GM12875 (cell line): ENCODE measurements around the gene RNGTT.
"Not testable (repeated sequence)": the region's sequence is repeated elsewhere in the genome, so short reads cannot be mapped to it uniquely, and the experiment has no call there.

ENCODE experiments used
- H3K4me3 ChIP-seq: one replicate; pipeline ENCODE4 v1.5.1; 2011; ENCODE audit warnings: low read depth, low read length, control low read depth
- TF ChIP-seq, protein P1 (sequence below): IDR thresholded peaks from 2 replicates; pipeline ENCODE4 v1.5.1; 2011; ENCODE audit warnings: low read depth, mild to moderate bottlenecking, control low read depth, inconsistent platforms, low read length, moderate library complexity, borderline replicate concordance; ENCODE audit not compliant: insufficient read depth

RNGTT gene

GRCh38 chr6:88848870-88849269 lies 114.5 kb downstream of the RNGTT start:
- TF ChIP-seq, protein P1, sequence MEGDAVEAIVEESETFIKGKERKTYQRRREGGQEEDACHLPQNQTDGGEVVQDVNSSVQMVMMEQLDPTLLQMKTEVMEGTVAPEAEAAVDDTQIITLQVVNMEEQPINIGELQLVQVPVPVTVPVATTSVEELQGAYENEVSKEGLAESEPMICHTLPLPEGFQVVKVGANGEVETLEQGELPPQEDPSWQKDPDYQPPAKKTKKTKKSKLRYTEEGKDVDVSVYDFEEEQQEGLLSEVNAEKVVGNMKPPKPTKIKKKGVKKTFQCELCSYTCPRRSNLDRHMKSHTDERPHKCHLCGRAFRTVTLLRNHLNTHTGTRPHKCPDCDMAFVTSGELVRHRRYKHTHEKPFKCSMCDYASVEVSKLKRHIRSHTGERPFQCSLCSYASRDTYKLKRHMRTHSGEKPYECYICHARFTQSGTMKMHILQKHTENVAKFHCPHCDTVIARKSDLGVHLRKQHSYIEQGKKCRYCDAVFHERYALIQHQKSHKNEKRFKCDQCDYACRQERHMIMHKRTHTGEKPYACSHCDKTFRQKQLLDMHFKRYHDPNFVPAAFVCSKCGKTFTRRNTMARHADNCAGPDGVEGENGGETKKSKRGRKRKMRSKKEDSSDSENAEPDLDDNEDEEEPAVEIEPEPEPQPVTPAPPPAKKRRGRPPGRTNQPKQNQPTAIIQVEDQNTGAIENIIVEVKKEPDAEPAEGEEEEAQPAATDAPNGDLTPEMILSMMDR: no peak

GRCh38 chr6:88843040-88843439 lies 120.4 kb downstream of the RNGTT start:
- TF ChIP-seq, protein P1: no peak
- H3K4me3 ChIP-seq: no peak overlapping the region

More at GRCh38 chr6:88848870-88849269, 114.5 kb downstream of the RNGTT start:
- no peak overlapping the region for H3K4me3 ChIP-seq

- TF ChIP-seq, protein P1: no peak
- H3K4me3 ChIP-seq: no peak overlapping the region
Observed at GRCh38 chr6:88842320-88842719, 121.1 kb downstream of the RNGTT start.

GRCh38 chr6:88840796-88841539 lies 122.5 kb downstream of the RNGTT start:
- TF ChIP-seq, protein P1: no peak
- H3K4me3 ChIP-seq: no peak overlapping the region

DNA sequence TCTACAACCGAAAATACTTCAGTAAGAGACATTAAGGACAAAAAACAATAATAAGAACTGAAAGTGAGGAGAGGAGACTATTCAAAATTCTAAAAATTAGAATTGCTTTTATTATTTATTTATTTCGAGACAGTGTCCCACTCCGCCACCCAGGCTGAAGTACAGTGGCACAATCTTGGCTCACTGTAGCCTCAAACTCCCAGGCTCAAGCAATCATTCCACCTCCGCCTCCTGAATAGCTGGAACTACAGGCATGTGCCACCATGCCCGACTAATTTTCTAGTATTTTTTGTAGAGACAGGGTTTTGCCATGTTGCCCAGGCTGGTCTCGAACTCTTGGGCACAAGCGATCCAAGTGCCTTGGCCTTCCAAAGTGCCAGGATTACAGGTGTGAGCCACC lies 123.1 kb downstream of the RNGTT start:
- TF ChIP-seq, protein P1: no peak
- no peak overlapping the region for H3K4me3 ChIP-seq

GRCh38 chr6:88839280-88839679 lies 124.1 kb downstream of the RNGTT start:
- TF ChIP-seq, protein P1: no peak
- H3K4me3 ChIP-seq: no peak overlapping the region

GRCh38 chr6:88835210-88835609 lies 128.2 kb downstream of the RNGTT start:
- TF ChIP-seq, protein P1: no peak
- H3K4me3 ChIP-seq: no peak overlapping the region

DNA sequence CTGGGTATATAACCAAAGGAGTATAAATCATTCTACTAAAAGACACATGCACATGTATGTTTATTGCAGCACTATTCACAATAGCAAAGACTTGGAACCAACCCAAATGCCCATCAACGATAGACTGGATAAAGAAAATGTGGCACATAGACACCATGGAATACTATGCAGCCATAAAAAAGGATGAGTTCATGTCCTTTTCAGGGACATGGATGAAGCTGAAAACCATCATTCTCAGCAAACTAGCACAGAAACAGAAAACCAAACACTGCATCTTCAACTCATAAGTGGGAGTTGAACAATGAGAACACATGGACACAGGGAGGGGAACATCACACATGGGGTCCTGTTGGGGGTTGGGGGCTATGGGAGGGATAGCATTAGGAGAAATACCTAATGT lies 130.3 kb downstream of the RNGTT start:
- not testable (repeated sequence) for H3K4me3 ChIP-seq

GRCh38 chr6:88827599-88827998 lies 135.8 kb downstream of the RNGTT start:
- H3K4me3 ChIP-seq: not testable (repeated sequence)
